B cell (primary cell): ENCODE data around the gene MOB3B.

ENCODE experiments used
- CTCF ChIP-seq: fragments of 200-600 bp; IDR thresholded peaks from one replicate; pipeline ENCODE4 v1.8.0; 2022; ENCODE audit warnings: antibody characterized with exemption, mild to moderate bottlenecking
- EZH2 ChIP-seq: IDR thresholded peaks from 2 replicates; pipeline ENCODE4 v1.6.1; 2012; ENCODE audit warnings: borderline replicate concordance, low read depth, mild to moderate bottlenecking, moderate library complexity, low read length; ENCODE audit not compliant: insufficient read depth, poor library complexity, severe bottlenecking

- TF ChIP-seq EZH2 (no peak), CTCF (no peak)
These were observed 141.5 kb downstream of the MOB3B start for GRCh38 chr9:27388150-27388549.
